HG02642 (cell line): Measurements from ENCODE around the gene EMILIN1.
A peak's percentile ranks its signal among the peaks of the same experiment; 100 is the strongest.
"Not testable (repeated sequence)": the region's sequence is repeated elsewhere in the genome, so short reads cannot be mapped to it uniquely, and the experiment has no call there.

Experiments used
- ATAC-seq: cut with Tn5 transposase; IDR thresholded peaks from one replicate; pipeline ENCODE4 v1.9.1; 2021; ENCODE audit warnings: mild to moderate bottlenecking; ENCODE audit not compliant: unreplicated experiment, poor library complexity

Gene EMILIN1

GRCh38 chr2:27053321-27053720, 25.1 kb upstream of the EMILIN1 start:
- ATAC-seq, result no peak

GRCh38 chr2:27053776-27054175, 24.6 kb upstream of the EMILIN1 start:
- no peak for ATAC-seq

GRCh38 chr2:27054721-27055120, 23.7 kb upstream of the EMILIN1 start:
- no peak for ATAC-seq

- no peak for ATAC-seq
These were observed 21.2 kb upstream of the EMILIN1 start for GRCh38 chr2:27057184-27057583.

GRCh38 chr2:27058210-27058609, 20.2 kb upstream of the EMILIN1 start:
- no peak for ATAC-seq

GRCh38 chr2:27059141-27059820, 19.1 kb upstream of the EMILIN1 start:
- ATAC-seq, result no peak

- ATAC-seq, result no peak
These were observed 18.1 kb upstream of the EMILIN1 start for GRCh38 chr2:27060323-27060722.

GRCh38 chr2:27065128-27065527, 13.3 kb upstream of the EMILIN1 start:
- no peak for ATAC-seq

- ATAC-seq, result no peak
These were observed 11.0 kb upstream of the EMILIN1 start for GRCh38 chr2:27067385-27067784.

- ATAC-seq, result no peak
These were observed 9.0 kb upstream of the EMILIN1 start for GRCh38 chr2:27069436-27069835.

GRCh38 chr2:27069961-27070618, 8.3 kb upstream of the EMILIN1 start:
- no peak for ATAC-seq

- ATAC-seq, result peak; percentile 12
These were observed 7.7 kb upstream of the EMILIN1 start for GRCh38 chr2:27070653-27071276.

- peak; percentile 88 for ATAC-seq
These were observed 7.0 kb upstream of the EMILIN1 start, which contains the start of gene OST4 for GRCh38 chr2:27071277-27071989. OST4 (minus strand) TSS chr2:27071654.

GRCh38 chr2:27071990-27072830, 6.2 kb upstream of the EMILIN1 start:
- ATAC-seq, result no peak

- ATAC-seq, result no peak
These were observed 5.5 kb upstream of the EMILIN1 start for GRCh38 chr2:27072920-27073319.

- no peak for ATAC-seq
These were observed 4.6 kb upstream of the EMILIN1 start for GRCh38 chr2:27073782-27074181.

- ATAC-seq, result no peak
These were observed 3.5 kb upstream of the EMILIN1 start for GRCh38 chr2:27074738-27075565.

- ATAC-seq, result not testable (repeated sequence)
These were observed 2.9 kb upstream of the EMILIN1 start for GRCh38 chr2:27075566-27075871.

GRCh38 chr2:27076323-27076722, 2.1 kb upstream of the EMILIN1 start:
- no peak for ATAC-seq
